Fibroblast of mammary gland (primary cell): ENCODE measurements around the gene TMEM92.

Experiments used
- DNase-seq: peaks from one replicate; pipeline ENCODE4 v3.0.0-alpha.2; 2010; ENCODE audit warnings: low read depth
- H3K4me3 ChIP-seq: 2 replicates; pipeline ENCODE4 v1.5.1; 2011; ENCODE audit warnings: low read depth, mild to moderate bottlenecking, low read length, moderate library complexity; ENCODE audit not compliant: control insufficient read depth
- TF ChIP-seq, protein P1 (sequence below): conservative IDR thresholded peaks from 2 replicates; pipeline ENCODE4 v1.5.1; 2011; ENCODE audit warnings: low read depth, low read length, inconsistent platforms; ENCODE audit not compliant: control insufficient read depth, insufficient read depth

Gene TMEM92

DNA sequence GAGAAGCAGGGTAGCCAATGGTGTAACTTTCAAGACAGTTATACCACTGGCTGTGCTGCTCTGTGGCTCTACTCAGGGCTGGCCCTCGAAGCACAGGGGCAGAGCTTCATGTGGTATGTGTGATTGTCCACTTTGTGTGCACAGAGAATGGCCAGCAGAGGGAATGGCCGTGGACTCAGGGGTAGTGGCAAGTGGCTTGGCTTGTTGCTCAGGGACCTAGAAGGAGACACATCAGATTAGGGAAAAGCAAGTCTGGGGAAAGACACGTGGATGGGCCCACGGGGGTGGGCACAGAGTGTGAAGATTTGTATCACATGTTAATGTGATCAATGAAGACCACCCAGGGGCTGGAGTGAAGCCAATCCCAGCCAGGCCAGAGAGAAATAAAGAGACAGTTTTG lies 51.6 kb downstream of the TMEM92 start:
- H3K4me3 ChIP-seq: no peak overlapping the region
- no peak for DNase-seq
- TF ChIP-seq, protein P1, sequence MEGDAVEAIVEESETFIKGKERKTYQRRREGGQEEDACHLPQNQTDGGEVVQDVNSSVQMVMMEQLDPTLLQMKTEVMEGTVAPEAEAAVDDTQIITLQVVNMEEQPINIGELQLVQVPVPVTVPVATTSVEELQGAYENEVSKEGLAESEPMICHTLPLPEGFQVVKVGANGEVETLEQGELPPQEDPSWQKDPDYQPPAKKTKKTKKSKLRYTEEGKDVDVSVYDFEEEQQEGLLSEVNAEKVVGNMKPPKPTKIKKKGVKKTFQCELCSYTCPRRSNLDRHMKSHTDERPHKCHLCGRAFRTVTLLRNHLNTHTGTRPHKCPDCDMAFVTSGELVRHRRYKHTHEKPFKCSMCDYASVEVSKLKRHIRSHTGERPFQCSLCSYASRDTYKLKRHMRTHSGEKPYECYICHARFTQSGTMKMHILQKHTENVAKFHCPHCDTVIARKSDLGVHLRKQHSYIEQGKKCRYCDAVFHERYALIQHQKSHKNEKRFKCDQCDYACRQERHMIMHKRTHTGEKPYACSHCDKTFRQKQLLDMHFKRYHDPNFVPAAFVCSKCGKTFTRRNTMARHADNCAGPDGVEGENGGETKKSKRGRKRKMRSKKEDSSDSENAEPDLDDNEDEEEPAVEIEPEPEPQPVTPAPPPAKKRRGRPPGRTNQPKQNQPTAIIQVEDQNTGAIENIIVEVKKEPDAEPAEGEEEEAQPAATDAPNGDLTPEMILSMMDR: no peak

DNA sequence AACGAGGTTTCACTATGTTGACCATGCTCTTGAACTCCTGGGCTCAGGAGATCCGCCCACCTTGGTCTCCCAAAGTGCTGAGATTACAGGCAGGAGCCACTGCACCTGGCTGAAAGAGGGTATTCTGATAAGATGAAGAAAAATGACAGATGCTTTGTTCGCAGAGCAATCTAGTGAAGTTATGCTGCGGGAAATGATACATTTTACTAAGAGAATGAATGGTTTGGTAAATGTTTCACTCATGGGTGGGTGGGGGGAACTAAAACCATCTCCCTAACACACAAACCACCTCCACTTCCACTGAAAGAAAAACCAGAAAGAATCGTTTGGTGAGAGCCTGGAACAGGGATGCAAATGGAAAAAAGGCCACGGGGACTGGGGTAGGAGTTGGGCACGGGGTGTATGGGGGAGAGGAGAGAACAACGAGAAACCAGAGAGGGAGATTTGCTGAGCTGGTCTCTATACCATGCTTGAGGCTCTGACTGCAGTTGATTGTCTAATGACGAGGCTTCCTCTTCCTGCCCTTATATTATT lies 52.6 kb downstream of the TMEM92 start:
- no peak for DNase-seq
- TF ChIP-seq, protein P1: no peak
- H3K4me3 ChIP-seq: no peak overlapping the region

DNA sequence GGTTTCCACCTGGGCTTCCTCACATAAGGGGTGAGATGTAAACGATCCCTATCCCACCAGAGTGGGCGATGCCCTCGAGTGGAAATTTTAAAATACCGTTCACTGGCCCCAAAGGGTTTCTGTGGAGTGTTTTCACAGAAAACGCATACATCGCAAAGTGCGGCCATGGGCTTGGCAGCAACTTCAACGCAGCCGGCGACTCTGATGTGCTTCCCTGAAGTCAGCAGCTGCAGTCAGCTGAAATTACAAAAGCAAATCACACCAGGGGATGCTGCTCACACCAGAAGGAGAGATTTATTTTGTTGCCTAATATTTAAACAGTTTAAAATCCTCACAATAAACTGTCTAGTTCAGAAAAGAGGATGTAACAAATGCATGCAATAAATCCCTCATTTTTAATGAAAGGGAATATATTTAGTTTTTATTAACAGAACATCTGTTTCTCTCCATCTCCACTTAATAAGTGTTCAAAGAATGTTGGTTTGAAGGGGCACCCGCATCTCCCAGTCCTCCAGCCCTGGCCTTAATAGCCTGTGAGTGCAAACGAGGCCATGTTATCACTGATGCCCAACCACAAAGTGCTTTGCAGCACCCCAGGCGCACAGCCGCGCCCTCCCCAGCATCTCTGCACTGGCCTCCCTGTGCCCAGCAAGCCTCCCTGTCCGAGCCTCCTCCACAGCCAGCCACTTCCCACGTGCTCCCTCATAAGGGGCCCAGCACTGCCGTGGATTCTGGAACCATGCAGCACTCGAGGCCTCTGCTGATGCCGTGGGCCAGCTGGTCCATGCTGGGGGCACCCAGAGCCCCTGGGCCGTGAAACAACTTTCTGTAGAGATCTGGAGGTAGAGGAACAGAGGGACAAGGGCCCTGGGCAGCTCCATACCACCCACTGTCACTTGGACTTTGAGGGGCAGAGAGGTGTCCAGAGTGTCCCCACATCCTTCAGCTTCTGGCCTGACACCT lies 54.4 kb downstream of the TMEM92 start:
- no peak overlapping the region for H3K4me3 ChIP-seq
- no peak for DNase-seq
- TF ChIP-seq, protein P1: no peak

DNA sequence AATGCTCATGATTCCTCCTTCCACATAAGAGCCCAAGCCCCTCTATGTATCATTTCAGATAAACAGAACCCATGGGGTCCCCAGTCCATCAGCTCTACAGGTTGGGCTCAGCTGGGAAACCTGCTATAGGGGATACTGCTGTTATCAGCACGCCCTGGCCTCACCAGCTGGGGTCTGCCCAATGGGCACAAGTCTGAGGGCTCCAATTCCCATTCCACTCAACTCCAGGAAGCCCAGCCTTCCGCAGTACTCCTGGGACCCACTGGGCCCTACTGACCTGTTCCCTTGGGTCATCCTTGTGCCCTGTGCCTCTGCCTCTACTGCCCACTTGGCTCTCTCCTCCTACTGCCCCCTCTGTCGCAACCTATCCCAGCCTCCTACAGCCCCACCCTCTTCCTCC lies 55.5 kb downstream of the TMEM92 start:
- TF ChIP-seq, protein P1: no peak
- no peak overlapping the region for H3K4me3 ChIP-seq
- no peak for DNase-seq

DNA sequence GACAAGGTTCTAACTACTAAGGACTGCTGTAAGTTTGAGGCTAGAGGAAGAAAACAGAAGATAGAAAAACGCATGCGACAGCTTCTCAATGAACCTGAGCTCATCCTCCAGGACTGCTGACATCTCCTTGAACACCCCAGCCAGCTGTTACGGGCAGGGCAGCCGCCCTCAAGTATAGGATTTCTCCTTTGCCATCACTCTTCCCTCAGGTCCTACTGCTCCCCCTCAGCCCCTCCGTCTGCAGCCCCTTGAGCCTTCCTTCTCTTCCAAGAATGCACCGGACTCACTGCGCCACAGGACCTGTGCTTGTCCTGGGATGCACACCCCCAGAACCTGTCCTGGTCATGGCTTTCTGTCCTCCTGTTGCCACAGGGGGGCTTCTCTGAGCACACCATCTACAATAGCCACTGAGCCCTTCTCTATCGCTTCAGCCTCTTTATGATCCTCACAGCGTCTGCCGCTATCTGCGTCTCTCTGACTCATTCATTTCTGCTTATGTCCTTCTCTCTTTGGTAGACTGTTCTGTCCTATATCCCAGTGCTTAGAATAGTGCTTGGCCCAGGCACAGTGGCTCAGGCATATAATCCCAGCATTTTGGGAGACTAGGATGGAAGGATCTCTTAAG lies 56.0 kb downstream of the TMEM92 start:
- no peak overlapping the region for H3K4me3 ChIP-seq
- no peak for DNase-seq
- TF ChIP-seq, protein P1: no peak
